AG09309 (cell line): ENCODE data around the gene CIART.
"Not testable (repeated sequence)": the region's sequence is repeated elsewhere in the genome, so short reads cannot be mapped to it uniquely, and the experiment has no call there.

Experiments used
- DNase-seq: peaks from one replicate; pipeline ENCODE4 v3.0.0-alpha.2; 2010; ENCODE audit warnings: low read depth
- H3K4me3 ChIP-seq: 2 replicates; pipeline ENCODE4 v1.5.1; 2011; ENCODE audit warnings: mild to moderate bottlenecking, low read depth, low read length, moderate library complexity; ENCODE audit not compliant: control insufficient read depth
- CTCF ChIP-seq: IDR thresholded peaks from 2 replicates; pipeline ENCODE4 v1.5.1; 2011; ENCODE audit warnings: mild to moderate bottlenecking, low read depth, low read length, inconsistent platforms; ENCODE audit not compliant: insufficient read depth, control insufficient read depth; ENCODE audit errors: missing control alignments

CIART gene

GRCh38 chr1:150235852-150236613, 46.3 kb upstream of the CIART start, which contains the start of gene ANP32E:
TSS of gene ANP32E (minus strand) at chr1:150236112. CDS start at chr1:150235786, 326 bp downstream.
- peak; percentile 99 for DNase-seq
- no peak for TF ChIP-seq CTCF
- H3K4me3 ChIP-seq: peak within 1 kb of the TSS; percentile 64

- TF ChIP-seq CTCF: no peak
- no peak for DNase-seq
- peak overlapping the region; percentile 64 for H3K4me3 ChIP-seq
Observed at GRCh38 chr1:150236614-150237100, 45.7 kb upstream of the CIART start.

- DNase-seq, H3K4me3 ChIP-seq: not testable (repeated sequence)
Observed at GRCh38 chr1:150237176-150237575, 45.2 kb upstream of the CIART start.

- no peak overlapping the region for H3K4me3 ChIP-seq
- TF ChIP-seq CTCF: no peak
- DNase-seq: no peak
Observed at GRCh38 chr1:150237746-150238145, 44.6 kb upstream of the CIART start.

- no peak for TF ChIP-seq CTCF
- H3K4me3 ChIP-seq: no peak overlapping the region
- no peak for DNase-seq
Observed at GRCh38 chr1:150243003-150243402, 39.4 kb upstream of the CIART start.

- no peak for TF ChIP-seq CTCF
- DNase-seq: no peak
- H3K4me3 ChIP-seq: no peak overlapping the region
Observed at GRCh38 chr1:150249936-150250335, 32.4 kb upstream of the CIART start.

GRCh38 chr1:150256198-150256553, 26.2 kb upstream of the CIART start:
- H3K4me3 ChIP-seq: no peak overlapping the region
- TF ChIP-seq CTCF: no peak
- no peak for DNase-seq
